A549 (cell line): ENCODE data around the gene ZNF282. TPM values are rescaled to one million over a fixed set of nuclear protein-coding genes. Genes with fewer than 3 reads are reported as not detected.
A peak's percentile ranks its signal among the peaks of the same experiment; 100 is the strongest.

Experiments
- ATAC-seq, 2 experiments: fragments of 200-7000 bp in 1 of 2; fragments of >200 bp in 1 of 2; cut with Nextera tagmentation in 1 of 2; cut with Tn5 transposase in 1 of 2; 3 replicates each; pipeline versions ENCODE4 v1.8.0 to v1.9.1; 2018 to 2020; ENCODE audit warnings: mild to moderate bottlenecking in 1 of 2, moderate library complexity in 1 of 2
- CTCF ChIA-PET: fragments of 300-600 bp; sonication (Branson Sonifier 250); formaldehyde crosslinking; extraction: SDS; loops from one replicate; lab custom pipeline; 2021; ENCODE audit warnings: antibody characterized with exemption, inconsistent platforms; lab: Yijun Ruan, JAX
- POLR2A ChIA-PET: fragments of 350-600 bp; formaldehyde crosslinking; extraction: SDS; loops from one replicate; lab custom pipeline; 2021; ENCODE audit warnings: antibody characterized with exemption, inconsistent platforms; lab: Yijun Ruan, JAX
- DNase-seq, 2 experiments: peaks; one replicate each; pipeline versions ENCODE4 v3.0.0 to v3.0.0-alpha.2; 2011 to 2016; ENCODE audit warnings: low read depth in 1 of 2, low spot score in 1 of 2
- FAIRE-seq: peaks from 2 replicates; lab custom pipeline; 2011; peaks lifted over from hg19 to GRCh38; lab: Jason Lieb, UNC
- H3K27ac ChIP-seq, 2 experiments: fragments of >200 bp; sonication (Bioruptor Twin); formaldehyde crosslinking; 3 replicates each; pipeline ENCODE4 v1.5.1; 2016 to 2017
- H3K4me1 ChIP-seq: fragments of >200 bp; sonication (Bioruptor Twin); formaldehyde crosslinking; 3 replicates; pipeline ENCODE4 v1.6.1; 2016
- H3K4me2 ChIP-seq: fragments of >200 bp; sonication (Bioruptor Twin); formaldehyde crosslinking; 3 replicates; pipeline ENCODE4 v1.6.1; 2016
- H3K4me3 ChIP-seq: fragments of >200 bp; sonication (Bioruptor Twin); formaldehyde crosslinking; 3 replicates; pipeline ENCODE4 v1.5.1; 2016
- H3K9me3 ChIP-seq: fragments of >200 bp; sonication (Bioruptor Twin); formaldehyde crosslinking; 3 replicates; pipeline ENCODE4 v1.6.1; 2016
- BHLHE40 ChIP-seq: IDR thresholded peaks from 2 replicates; pipeline ENCODE4 v1.6.1; 2012; ENCODE audit warnings: low read depth, low read length, inconsistent platforms
- CBX8 ChIP-seq: fragments of 200-600 bp; sonication (generic); IDR thresholded peaks from 2 replicates; pipeline ENCODE4 v1.6.1; 2016
- CEBPB ChIP-seq, 2 experiments: fragments of >200 bp in 1 of 2; sonication (Bioruptor Twin) in 1 of 2; formaldehyde crosslinking in 1 of 2; IDR thresholded peaks; 2 replicates each; pipeline ENCODE4 v1.6.1; 2012 to 2016
- CHD2 ChIP-seq: fragments of 150-350 bp; IDR thresholded peaks from 2 replicates; pipeline ENCODE4 v1.6.1; 2014; ENCODE audit warnings: low read length; ENCODE audit not compliant: partially characterized antibody
- E2F6 ChIP-seq: IDR thresholded peaks from 2 replicates; pipeline ENCODE4 v1.6.1; 2012; ENCODE audit warnings: low read depth, borderline replicate concordance
- EHF ChIP-seq: fragments of 250-450 bp; sonication (Bioruptor Pico); IDR thresholded peaks from 2 replicates; pipeline ENCODE4 v1.5.0; 2020; ENCODE audit warnings: mild to moderate bottlenecking
- FOSB ChIP-seq: fragments of 250-450 bp; sonication (Bioruptor Pico); IDR thresholded peaks from 2 replicates; pipeline ENCODE4 v1.5.0; 2020; ENCODE audit warnings: mild to moderate bottlenecking, moderate library complexity
- FOSL2 ChIP-seq, 2 experiments: fragments of 450-650 bp in 1 of 2; fragments of >200 bp in 1 of 2; sonication (Bioruptor Twin) in 1 of 2; formaldehyde crosslinking; IDR thresholded peaks; 2 replicates each; pipeline versions ENCODE4 v1.5.0 to v1.6.1; 2016 to 2020; ENCODE audit warnings: mild to moderate bottlenecking in 1 of 2, moderate library complexity in 1 of 2
- GATA3 ChIP-seq: IDR thresholded peaks from 2 replicates; pipeline ENCODE4 v1.6.1; 2012; ENCODE audit warnings: borderline replicate concordance
- HEYL ChIP-seq: fragments of 250-450 bp; sonication (Bioruptor Pico); IDR thresholded peaks from 2 replicates; pipeline ENCODE4 v1.8.0; 2021; ENCODE audit warnings: mild to moderate bottlenecking, moderate library complexity
- KDM1A ChIP-seq: fragments of 200-600 bp; sonication (generic); IDR thresholded peaks from 2 replicates; pipeline ENCODE4 v1.6.1; 2016; ENCODE audit warnings: low read depth, mild to moderate bottlenecking
- NFE2L2 ChIP-seq: fragments of 150-350 bp; conservative IDR thresholded peaks from 2 replicates; pipeline ENCODE4 v1.6.1; 2014; ENCODE audit warnings: low read length
- NPAS2 ChIP-seq: fragments of 250-450 bp; sonication (Bioruptor Pico); IDR thresholded peaks from 2 replicates; pipeline ENCODE4 v1.8.0; 2022; ENCODE audit warnings: mild to moderate bottlenecking, moderate library complexity, borderline replicate concordance
- NR3C1 ChIP-seq: fragments of >200 bp; sonication (Bioruptor Twin); formaldehyde crosslinking; IDR thresholded peaks from 3 replicates; pipeline ENCODE4 v1.6.1; 2017
- POLR2AphosphoS2 ChIP-seq: conservative IDR thresholded peaks from 2 replicates; pipeline ENCODE4 v1.6.1; 2012; ENCODE audit warnings: low read length, improper control_type of control experiment, inconsistent platforms
- RCOR1 ChIP-seq: fragments of 150-350 bp; IDR thresholded peaks from 2 replicates; pipeline ENCODE4 v1.6.1; 2014; ENCODE audit warnings: antibody characterized with exemption, low read length, low read depth
- RNF2 ChIP-seq: fragments of 200-600 bp; sonication (generic); IDR thresholded peaks from 2 replicates; pipeline ENCODE4 v1.6.1; 2016; ENCODE audit warnings: low read depth, mild to moderate bottlenecking, antibody characterized with exemption, moderate library complexity, borderline replicate concordance
- ZNF302 ChIP-seq: fragments of 250-450 bp; sonication (Bioruptor Pico); IDR thresholded peaks from 2 replicates; pipeline ENCODE4 v1.9.0; 2021; ENCODE audit warnings: inconsistent platforms, mild to moderate bottlenecking, moderate library complexity
- ZSCAN20 ChIP-seq: fragments of 250-450 bp; sonication (Bioruptor Pico); IDR thresholded peaks from 2 replicates; pipeline ENCODE4 v1.8.0; 2022; ENCODE audit warnings: mild to moderate bottlenecking, moderate library complexity
- WGBS: methylation state at CpG from one replicate; pipeline ENCODE4 v1.1.6; 2017; ENCODE audit errors: missing lambda C conversion rate; 5-methylcytosine and 5-hydroxymethylcytosine counted together
- polyA plus RNA-seq, 4 experiments: library from polyadenylated mRNA; depleted of rRNA in 3 of 4; stranded (reverse); fragments of >200 nt; fragmentation: RNase III in 1 of 4; extraction: RNeasy Plus Mini Kit Qiagen cat#74134 plus additional on column Dnase treatment in 1 of 4; gene quantifications; 2 replicates in 3 of 4; 3 replicates in 1 of 4; pipeline ENCODE4 v1.2.3, GENCODE V29; 2011 to 2017

ZNF282 gene
- polyA plus RNA-seq, 2 of the 4 experiments (the other 2 are of a cell fraction) = 11.9 to 18.4 TPM

GRCh38 chr7:149254181-149254858 is 59.0 kb downstream of the ZNF282 start:
- Histone ChIP-seq H3K9me3 (no peaks in the 10 kb centered on the region), H3K4me2 (no peak overlapping the region), H3K4me3 (no peak overlapping the region)
- POLR2A ChIA-PET = no interaction called here
- ATAC-seq = no peak
- 95% methylated on average over 10 of the region's 16 CpGs for WGBS
- no peak for TF ChIP-seq GATA3
- TF ChIP-seq CHD2 = no peak
- TF ChIP-seq, all 56 proteins: peak for 0
- DNase-seq (no peak), FAIRE-seq (no peak)
- no peaks in the 10 kb centered on the region for H3K4me1 ChIP-seq
- H3K27ac ChIP-seq = no peak overlapping the region
- CTCF ChIA-PET = interaction anchor here (1.4 to 2.5 kb wide), 2 partner anchors 107 to 189 kb away, joined by 3 to 6 read pairs; partner anchors contain the start of gene ZNF398

- H3K4me1 ChIP-seq = no peaks in the 10 kb centered on the region
- ATAC-seq = no peak
- no peak for FAIRE-seq
- no peak overlapping the region for H3K4me3 ChIP-seq
- WGBS = 91% methylated on average over 5 of the region's 5 CpGs
- H3K4me2 ChIP-seq = no peak overlapping the region
- no peaks in the 10 kb centered on the region for H3K9me3 ChIP-seq
- no peak overlapping the region for H3K27ac ChIP-seq
- POLR2A ChIA-PET = no interaction called here
- CTCF ChIA-PET = no interaction called here
- TF ChIP-seq KDM1A = no peak
- TF ChIP-seq HEYL (CRISPR knock-in tag) = no peak
- TF ChIP-seq E2F6 = no peak
- TF ChIP-seq EHF (CRISPR knock-in tag) = no peak
- no peak for TF ChIP-seq RNF2
- TF ChIP-seq ZSCAN20 (CRISPR knock-in tag) = no peak
- no peak for TF ChIP-seq ZNF302 (CRISPR knock-in tag)
- TF ChIP-seq CBX8 = no peak
- TF ChIP-seq CEBPB (IDR thresholded peaks at IDR 0.05) = no peak
- no peak for TF ChIP-seq GATA3
- no peak for TF ChIP-seq BHLHE40
- no peak for TF ChIP-seq NFE2L2
- no peak for TF ChIP-seq POLR2AphosphoS2
- no peak for TF ChIP-seq CHD2
- no peak for DNase-seq
Observed at GRCh38 chr7:149255174-149255573, 59.8 kb downstream of the ZNF282 start.

GRCh38 chr7:149256568-149256967 is 61.2 kb downstream of the ZNF282 start:
- Histone ChIP-seq H3K9me3 (no peaks in the 10 kb centered on the region), H3K4me3 (no peak overlapping the region), H3K27ac (no peak overlapping the region), H3K4me2 (no peak overlapping the region), H3K4me1 (no peaks in the 10 kb centered on the region)
- no peak for DNase-seq
- ChIA-PET POLR2A (no interaction called here), CTCF (interaction anchor here (2.3 kb wide), 1 partner anchor 110 kb away, joined by 8 read pairs; the partner anchor contains the start of gene ZNF398)
- 79% methylated on average over 4 of the region's 4 CpGs for WGBS
- no peak for ATAC-seq
- FAIRE-seq = no peak
- TF ChIP-seq ZSCAN20 (CRISPR knock-in tag) (no peak), RCOR1 (no peak), NPAS2 (no peak)

GRCh38 chr7:149257146-149257545 is 61.8 kb downstream of the ZNF282 start:
- no peak for TF ChIP-seq FOSL2 (IDR thresholded peaks at IDR 0.05)
- peak; percentile 26; the same call in 1 of the 2 replicates for TF ChIP-seq FOSL2 (CRISPR knock-in tag; IDR thresholded peaks at IDR 0.05)
- TF ChIP-seq FOSB = no peak
- no peak for TF ChIP-seq RNF2
- TF ChIP-seq NR3C1 = no peak
- no peak for TF ChIP-seq NPAS2
- H3K4me2 ChIP-seq = no peak overlapping the region
- no peak overlapping the region for H3K27ac ChIP-seq
- H3K4me3 ChIP-seq = no peak overlapping the region
- ATAC-seq (no peak), FAIRE-seq (no peak), DNase-seq (no peak)
- H3K9me3 ChIP-seq = no peaks in the 10 kb centered on the region
- 92% methylated on average over 2 of the region's 2 CpGs for WGBS
- POLR2A ChIA-PET = no interaction called here
- CTCF ChIA-PET = interaction anchor here (0.8 to 2.3 kb wide), 3 partner anchors 51 to 153 kb away, joined by 3 to 8 read pairs (median 3); partner anchors contain the start of gene ZNF398
- H3K4me1 ChIP-seq = no peaks in the 10 kb centered on the region
